ENCODE data around the gene ZFAND2A.
"Not testable (repeated sequence)": the region's sequence is repeated elsewhere in the genome, so short reads cannot be mapped to it uniquely, and the experiment has no call there.

Gene ZFAND2A, protein sequence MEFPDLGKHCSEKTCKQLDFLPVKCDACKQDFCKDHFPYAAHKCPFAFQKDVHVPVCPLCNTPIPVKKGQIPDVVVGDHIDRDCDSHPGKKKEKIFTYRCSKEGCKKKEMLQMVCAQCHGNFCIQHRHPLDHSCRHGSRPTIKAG

DNA sequence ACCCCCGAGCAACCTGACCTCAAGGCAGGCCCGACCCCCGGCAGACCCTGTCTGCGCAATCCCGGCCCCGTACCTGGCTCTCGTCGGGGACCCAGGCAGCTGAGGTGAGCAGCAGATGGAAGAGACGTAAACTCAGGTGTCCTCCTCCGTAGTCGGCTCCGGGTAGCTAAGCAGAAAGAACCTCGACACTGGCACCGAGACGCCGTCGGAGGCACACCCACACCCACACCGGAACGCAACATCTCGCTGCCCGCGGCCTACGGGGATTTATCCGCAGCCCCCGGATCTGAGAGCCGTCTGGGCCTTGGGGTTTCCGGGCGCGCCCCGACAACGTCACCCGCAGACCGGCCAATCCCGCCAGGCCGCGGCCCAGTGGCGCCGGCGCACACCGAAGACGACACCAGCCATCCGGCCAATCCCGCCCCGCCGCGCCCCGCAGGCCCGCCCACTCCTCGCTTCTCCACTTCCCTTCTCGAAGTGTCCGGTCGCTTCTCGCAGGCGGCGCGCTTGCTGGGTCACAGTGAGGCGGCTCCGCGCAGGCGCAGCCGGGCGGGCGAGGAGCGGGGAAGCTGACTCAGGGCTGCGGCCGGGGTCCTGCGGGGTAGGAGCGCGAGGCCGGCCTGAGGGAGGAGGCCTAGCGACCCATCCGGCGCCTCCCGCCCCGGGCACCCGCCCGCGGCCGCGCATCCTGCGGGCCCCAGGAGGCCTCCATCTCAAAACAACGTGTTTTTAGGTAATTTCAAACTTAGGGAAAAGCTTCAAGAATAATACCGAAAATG is at the start of gene ZFAND2A:
Gene ZFAND2A (minus strand): TSS at position 306 of the 779 bp plus-strand sequence. CDS start 1,984 bp downstream, outside the sequence.
- DNase-seq = peak; percentile 69

DNA sequence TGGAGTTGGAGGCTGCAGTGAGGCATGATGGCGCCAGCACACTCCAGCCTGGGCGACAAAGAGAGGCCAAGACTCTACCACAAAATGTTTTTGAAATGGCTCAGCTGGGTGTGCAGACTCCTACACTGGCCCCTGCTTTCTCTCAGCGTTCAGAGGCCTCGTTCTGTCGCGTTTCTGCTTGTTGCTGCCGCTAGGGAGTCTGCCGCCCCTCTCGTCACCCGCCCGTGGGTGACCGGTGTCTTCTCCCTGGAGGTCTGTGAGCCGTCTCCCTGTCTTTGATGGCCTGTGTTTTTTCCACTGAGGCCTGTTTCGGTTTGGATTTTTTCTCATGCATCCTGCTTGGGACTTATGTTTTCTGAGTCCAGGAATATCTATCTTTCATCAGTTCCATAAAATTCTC is 49.1 kb upstream of the ZFAND2A start:
- DNase-seq = no peak

DNA sequence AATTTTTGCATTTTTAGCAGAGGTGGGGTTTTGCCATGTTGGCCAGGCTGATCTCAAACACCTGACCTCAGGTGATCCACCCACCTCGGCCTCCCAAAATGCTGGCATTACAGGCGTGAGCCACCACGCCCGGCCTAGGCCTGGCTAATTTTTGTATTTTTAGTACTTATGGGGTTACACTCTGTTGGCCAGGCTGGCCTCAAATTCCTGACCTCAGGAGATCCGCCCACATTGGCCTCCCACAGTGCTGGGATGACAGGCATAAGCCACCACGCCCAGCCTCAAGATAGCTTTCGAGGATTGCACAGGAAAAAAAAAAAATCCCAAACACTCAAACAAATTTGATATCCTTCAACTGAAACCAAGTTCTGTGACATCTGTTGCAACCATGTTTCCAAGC is 45.7 kb upstream of the ZFAND2A start:
- DNase-seq = not testable (repeated sequence)

DNA sequence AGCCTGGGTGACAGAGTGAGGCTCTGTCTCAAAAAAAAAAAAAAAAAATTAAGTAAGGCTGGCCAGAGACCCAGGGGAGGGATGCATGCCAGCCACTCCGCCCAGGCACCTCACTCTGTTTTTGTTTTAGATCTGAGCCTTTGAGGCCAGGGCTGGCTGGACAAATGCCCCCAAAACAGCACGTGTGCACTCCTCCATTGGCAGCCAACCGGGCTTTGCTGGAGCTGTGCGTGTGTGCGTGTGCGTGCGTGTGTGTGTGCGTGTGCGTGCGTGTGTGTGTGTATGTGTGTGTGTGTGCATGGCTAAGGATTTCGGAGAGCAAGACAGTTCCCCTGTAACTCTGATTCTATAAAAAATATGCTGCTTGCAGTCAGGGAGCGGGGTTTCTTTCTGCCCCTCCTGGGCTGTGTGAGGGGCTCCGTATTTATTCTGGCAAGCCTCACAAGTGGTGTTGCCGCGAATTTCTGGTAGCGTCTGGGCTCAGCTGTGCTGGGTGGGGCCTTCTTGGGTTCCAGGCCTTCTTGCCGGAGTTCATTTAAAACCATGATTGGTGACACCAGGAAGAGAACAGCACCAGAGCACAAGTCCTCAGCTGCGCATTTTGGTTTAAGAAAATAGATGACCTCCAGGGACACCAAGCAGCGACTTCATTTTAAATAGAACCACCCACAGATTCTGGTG is 44.6 kb upstream of the ZFAND2A start:
- DNase-seq = no peak

DNA sequence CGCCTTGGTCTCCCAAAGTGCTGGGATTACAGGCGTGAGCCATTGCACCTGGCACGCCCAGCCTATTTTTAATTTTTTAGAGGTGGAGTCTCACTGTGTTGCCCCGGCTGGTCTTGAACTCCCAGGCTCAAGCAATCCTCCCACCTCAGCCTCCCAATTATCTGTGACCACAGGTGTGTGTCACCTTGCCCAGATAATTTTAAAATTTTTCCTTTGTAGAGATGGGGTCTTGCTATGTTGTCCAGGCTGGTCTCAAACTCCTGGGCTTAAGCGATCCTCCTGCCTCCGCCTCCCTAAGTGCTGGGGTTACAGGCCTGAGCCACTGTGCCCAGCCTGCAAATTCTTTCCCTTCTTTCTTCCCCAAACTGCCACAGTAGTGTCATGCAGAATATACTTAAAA is 42.9 kb upstream of the ZFAND2A start:
- DNase-seq = not testable (repeated sequence)

DNA sequence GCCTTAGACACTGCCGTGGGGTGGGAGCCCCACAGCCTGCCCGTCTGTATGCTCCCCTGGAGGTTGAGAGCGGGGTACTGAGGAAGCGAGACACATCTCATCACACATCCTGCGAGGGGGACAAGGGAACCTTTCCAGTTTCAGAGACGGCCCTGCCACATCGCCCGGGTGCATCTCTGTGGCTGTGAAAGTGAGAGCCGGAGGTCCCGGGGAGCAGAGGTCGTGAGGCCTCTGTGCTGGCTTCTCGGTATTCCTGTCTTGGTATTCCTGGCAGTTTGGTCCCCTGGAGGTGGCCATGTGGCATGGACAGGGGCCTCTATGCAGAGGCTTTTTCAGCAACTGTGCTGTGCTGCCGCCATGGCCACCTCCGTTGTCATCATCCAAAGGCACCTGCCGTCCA is 41.9 kb upstream of the ZFAND2A start:
- DNase-seq = no peak

DNA sequence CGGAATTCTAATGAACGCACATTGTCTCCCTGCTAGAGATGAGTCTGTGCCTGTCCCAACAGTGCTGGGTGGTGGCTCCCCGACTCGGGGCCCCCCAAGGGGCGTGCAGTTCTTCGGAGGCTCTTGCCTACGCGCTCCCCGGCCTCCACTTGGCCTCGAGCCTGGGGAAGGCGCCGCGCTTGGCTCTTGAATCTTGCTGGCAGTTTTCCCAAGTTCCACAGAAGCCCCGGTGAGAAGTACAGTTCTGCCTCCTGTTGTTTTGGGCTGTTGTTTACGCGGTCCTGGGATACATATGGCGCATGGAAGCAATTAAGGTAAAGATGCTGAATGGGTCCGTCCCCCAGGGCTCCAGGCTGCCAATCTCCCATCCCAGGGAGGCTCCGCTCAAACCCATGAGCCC is 40.0 kb upstream of the ZFAND2A start:
- no peak for DNase-seq

DNA sequence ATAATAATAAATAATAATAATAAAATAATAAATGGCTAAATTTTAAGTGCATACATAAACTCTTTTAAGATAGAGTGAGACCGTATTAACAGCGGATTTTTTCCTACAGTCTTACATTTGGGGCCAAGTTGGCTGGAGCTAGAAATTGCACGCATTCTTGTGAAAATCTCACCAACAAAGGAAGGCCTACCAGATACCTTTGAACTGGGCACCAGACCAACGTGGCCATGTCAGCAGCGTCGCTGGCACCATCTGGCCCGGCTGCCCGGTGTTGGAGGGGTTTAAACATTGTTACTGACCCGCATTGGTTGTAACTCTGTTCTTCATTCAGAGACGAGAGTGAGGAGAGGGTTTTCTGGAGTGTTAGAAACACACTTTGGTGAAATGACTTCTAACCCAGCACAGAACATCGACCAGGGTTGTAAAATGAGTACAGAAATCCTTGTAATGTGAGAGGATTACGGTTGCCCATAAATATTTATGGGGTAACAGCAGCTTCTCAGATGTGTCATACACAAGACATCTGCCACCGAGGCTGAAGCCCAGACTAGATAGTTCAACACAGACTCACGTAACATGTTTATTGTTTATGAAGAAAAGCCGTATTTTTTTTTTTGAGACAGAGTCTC is 38.1 kb upstream of the ZFAND2A start:
- DNase-seq = no peak

DNA sequence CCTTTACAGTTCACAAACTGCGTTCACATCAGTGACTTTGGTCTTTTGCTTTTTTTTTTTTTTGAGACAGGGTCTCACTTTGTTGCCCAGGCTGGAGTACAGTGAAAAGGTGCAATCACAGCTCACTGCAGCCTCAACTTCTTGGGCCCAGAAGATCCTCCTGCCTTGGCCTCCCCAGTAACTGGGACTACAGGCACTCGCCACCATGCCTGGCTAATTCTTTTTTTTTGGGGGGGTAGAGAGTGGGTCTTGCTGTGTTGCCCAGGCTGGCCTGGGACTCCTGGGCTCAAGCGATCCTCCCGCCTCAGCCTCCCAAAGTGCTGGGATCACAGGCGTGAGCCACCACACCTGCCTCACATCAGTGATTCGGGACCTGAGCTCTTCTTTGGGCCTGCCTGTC is 37.0 kb upstream of the ZFAND2A start:
- DNase-seq = no peak

DNA sequence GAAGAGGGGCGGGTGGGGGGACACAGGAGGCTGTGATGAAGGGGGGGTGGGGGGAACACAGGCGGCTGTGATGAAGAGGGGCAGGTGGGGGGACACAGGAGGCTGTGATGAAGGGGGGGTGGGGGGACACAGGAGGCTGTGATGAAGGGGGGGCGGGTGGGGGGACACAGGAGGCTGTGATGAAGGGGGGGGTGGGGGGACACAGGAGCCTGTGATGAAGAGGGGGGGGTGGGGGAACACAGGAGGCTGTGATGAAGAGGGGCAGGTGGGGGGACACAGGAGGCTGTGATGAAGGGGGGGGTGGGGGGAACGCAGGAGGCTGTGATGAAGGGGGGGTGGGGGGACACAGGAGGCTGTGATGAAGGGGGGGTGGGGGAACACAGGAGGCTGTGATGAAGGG is 36.4 kb upstream of the ZFAND2A start:
- DNase-seq = not testable (repeated sequence)

DNA sequence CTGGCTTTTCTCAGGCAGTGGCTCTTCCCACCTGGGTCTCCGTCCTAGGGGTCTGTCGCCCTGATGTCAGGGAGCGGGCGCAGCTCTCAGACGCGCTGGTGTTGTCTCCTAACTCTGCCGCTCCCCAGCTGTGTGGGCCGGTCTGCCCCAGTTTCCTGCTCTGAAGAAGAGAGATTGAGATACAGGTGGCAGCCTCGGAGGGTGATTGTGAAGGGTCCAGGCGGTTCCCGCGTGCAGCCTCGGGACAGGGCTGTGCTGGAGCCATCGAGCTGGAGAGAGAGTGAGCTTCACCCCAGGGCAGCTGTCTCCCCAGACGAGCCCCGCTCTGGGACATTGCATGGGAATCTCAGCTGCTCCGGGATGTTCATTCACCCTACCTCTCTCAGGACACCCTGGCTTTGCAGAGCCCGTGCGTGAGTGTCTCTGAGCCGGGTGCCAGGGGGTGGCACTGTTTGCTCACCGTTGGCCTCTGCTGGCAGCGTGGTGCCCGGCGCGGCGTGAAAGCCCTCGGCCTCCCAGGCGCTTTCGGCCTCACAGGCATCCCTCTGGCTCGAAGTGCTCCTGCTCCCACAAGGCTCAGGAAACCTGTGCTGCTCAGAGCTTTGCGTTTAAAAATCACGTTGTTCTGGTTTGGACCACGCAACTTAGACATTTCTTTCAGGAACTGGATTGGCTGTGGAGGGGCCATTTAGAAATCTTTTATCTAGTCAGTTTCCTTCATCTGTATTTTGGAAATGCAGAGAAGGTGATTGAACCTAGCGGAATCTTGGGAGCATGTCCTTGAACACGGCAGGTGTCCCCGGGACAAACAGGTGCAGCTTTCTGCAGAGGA is 33.8 kb upstream of the ZFAND2A start:
- no peak for DNase-seq

DNA sequence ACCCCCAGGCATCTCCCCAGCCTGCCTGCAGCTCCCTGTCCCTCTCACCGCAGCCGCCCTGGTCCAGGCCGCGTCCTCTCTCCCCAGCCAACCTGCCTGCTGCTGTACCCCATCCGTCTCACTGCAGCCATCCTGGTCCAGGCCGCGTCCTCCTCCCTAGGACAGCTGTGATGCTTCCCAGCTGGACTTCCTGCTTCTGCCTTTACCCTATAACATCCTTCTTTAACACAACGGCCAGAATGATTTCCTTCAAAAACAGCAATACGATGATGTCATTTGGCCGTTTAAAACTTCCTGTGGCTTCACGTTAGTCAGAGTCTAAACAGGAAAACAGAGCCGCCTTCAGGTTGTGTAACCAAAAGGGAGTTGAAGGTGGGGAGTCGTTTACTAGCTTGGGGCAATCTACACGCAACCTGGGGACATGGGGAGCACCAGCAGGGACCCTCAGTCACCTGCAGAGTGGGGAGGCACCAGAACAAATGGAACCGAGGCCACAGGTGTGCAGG is 32.2 kb upstream of the ZFAND2A start:
- no peak for DNase-seq

DNA sequence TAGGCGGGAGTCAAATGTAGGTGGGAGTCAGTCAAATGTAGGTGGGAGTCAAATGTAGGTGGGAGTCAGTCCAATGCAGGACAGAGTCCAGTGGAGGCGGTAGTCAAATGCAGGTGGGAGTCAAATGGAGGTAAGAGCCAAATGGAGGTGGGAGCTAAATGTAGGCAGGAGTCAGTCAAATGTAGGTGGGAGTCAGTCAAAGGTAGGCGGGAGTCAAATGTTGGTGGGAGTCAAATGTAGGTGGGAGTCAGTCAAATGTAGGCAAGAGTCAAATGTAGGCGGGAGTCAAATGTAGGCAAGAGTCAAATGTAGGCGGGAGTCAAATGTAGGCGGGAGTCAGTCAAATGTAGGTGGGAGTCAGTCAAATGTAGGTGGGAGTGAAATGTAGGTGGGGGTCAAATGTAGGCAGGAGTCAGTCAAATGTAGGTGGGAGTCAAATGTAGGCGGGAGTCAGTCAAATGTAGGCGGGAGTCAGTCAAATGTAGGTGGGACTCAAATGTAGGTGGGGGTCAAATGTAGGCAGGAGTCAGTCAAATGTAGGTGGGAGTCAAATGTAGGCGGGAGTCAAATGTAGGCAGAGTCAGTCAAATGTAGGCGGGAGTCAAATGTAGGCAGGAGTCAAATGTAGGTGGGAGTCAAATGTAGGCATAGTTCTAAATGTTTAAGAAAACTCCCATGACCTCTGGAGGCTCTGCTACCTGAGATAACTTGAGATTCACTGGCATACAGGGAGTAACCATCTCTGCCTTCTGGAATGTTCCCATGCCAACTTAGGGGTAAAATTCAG is 30.2 kb upstream of the ZFAND2A start:
- DNase-seq = no peak

DNA sequence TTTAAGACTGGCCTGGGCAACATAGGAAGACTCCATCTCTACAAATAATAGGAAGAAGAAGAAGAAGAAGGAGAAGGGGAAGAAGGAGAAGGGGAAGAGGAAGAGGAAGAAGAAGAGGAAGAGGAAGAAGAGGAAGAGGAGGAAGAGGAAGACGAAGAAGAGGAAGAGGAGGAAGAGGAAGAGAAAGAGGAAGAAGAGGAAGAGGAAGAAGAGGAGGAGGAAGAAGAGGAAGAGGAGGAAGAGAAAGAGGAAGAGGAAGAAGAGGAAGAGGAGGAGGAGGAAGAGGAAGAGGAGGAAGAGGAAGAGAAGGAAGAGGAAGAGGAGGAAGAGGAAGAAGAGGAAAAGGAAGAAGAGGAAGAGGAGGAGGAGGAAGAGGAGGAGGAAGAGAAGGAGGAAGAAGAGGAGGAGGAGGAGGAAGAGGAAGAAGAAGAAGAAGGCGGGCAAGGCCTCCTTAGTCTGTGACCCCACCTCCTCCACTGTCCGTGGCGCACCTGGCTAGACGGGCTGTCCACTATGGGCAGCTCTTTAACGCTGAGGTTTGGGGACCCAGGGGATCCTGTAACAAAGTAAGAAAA is 28.8 kb upstream of the ZFAND2A start:
- no peak for DNase-seq

DNA sequence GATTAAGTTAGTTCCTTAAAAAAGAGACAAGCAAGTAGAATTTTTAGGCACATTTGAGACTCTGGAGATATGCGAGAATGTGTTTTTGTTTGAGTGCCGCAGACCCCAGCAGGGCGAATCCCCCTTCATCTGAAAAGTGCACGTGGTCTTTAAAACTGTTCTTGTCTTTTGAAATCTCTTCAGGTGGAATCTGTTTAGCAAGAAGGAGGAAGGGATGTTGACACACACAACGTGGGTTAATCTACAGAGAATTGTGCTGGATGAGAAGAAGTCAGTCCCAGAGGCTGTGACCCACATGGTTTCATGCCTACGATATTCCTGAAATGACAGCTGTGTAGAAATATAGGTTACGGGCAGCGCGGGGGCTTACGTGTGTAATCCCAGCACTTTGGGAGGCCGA is 27.1 kb upstream of the ZFAND2A start:
- DNase-seq = no peak

DNA sequence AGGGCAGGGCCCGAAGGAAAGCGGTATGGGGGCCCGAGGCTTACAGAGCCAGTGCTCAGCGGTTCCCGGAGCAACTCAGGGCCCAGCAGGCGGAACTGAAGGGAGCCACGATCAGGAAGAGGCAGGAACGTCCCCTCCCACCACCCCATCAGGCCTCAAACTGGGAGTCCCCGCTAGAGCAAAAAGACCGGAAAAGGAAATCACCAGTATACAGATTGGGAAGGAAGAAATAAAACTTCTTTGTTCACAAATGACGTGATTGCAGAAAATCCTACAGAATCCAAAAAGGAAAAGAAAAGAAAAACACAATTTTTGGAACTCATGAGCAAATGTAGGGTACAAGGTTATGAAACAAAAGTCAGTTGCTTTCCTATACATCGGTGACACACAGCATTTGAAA is 21.6 kb upstream of the ZFAND2A start:
- DNase-seq = no peak

DNA sequence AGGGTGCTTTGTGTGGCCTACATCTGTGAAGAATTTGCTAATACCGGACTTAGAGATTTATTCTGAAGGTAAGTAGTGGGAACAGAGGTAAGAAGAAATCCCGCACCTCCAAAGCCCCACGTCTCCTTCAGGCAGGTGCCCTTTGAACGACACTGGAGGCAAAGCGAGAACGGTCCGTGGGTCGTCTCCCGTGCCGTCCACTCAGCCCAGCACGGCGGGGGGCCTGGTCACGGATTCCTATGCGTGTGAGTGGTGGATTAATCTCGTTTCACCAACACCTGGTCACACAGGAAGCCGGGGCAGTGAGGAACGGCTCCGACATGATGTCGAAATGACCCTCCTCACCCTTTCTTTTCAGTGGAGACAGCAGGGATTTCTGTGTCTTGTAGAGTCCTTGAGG is 21.0 kb upstream of the ZFAND2A start:
- DNase-seq = no peak

DNA sequence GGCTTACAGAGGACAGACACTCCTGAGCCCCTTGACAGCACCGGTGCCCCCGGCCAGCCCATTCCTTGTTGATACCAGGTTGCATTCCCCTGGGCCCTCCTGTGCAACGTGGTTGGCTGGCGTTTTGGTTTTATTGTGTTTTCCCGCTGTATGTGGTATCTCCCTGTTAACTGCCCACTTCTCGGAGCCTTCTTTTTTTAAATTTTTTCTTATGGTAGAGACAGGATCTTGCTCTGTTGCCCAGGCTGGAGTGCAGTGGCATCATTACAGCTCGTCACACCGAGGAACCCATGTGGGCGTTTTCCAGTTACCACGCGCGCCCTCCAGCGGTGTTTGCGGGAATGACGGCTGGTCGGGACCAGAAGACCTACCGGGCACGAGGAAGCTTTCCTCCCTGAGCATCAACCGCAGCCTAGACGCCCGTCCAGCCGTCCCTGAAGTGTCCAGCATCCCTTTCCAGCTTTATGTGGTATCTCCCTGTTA is 16.9 kb upstream of the ZFAND2A start:
- no peak for DNase-seq

DNA sequence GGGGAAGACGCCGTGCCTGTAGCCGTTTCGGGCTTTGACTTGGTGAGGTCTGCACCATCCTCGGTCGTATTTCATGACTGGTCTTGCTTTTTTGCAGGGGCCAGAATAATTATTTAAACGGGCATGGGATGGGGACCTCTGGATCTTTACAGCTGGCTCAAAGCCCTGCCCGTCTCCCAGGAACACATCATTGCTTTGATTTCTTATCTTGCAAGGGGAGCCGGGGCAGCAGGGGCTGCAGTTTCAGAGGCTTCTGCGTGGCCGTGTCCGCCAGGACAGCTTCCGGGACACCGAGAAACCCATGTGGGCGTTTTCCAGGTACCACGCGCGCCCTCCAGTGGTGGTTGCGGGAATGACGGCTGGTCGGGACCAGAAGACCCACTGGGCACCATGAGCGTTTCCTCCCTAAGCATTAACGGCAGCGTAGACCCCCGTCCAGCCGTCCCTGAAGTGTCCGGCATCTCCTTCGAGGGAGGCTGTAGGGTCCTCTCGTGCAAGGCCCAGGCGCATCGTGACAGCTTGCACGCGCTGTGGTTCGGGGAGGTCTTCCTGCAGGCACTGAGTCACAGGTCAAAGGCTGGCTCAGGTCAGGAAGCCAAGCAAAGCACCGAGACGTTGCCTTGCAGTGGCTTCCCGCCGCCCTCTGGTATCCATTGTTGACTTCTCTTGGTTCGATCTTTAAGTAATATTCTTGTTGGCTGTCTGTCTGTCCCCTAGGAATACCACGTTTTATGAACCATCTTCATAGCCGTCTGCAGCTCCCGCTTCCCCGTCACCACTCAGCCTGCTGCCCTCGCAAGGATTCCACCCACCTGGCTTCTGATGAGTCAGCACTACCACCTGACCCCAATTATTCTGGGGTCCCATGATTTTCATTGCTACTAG is 16.2 kb upstream of the ZFAND2A start:
- no peak for DNase-seq

DNA sequence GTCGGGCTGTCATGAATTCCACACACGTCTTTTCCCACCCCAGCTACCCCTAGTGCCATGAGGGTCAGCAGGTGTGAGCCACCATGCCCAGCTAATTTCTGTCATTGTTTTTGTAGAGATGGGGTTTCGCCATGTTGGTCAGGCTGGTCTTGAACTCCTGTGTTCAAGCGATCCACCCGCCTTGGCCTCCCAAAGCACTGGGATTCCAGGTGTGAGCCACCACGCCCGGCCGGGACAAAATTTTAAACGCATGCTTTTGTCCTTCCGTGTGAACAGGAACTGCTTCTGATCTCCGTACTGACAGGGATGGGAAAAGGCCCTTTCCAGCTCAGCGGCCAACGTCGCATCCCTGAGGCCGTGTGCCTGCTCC is 15.6 kb upstream of the ZFAND2A start:
- no peak for DNase-seq
